Measurements from ENCODE around the gene RAP1GAP2. TPM values are rescaled to one million over a fixed set of nuclear protein-coding genes. Genes with fewer than 3 reads are reported as not detected.
"Not testable (repeated sequence)": the region's sequence is repeated elsewhere in the genome, so short reads cannot be mapped to it uniquely, and the experiment has no call there.

Gene RAP1GAP2
- total RNA-seq, 1 donor from 2014 or later: 0.34 TPM

DNA sequence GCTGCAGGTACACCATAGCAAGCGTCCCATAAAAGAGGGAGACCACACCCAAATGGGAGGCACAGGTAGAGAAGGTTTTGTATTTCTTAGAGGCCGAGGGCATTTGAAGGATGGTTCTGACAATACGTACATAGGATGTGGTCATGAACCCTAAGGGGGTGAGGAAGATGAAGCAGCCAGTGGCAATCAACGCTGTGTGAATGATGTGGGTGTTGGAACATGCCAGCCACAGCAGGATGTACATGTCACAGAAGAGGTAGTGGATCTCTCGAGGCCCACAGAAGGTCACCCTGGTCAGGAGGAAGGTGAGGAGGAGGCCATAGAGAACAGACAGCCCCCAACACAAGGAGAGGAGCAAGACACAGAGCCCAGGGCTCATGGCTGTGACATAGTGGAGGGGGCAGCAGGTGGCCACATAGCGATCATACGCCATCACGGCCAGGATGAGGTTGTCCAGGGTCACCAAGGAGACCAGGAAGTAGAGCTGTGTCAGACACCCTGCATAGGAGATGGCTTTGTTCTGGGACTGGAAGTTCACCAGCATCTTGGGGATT is 266.7 kb downstream of the RAP1GAP2 start:
- DNase-seq (ENCODE audit: low spot score); H3K4me1 Mint-ChIP-seq (ENCODE audit: low read depth); H3K27ac Mint-ChIP-seq; H3K36me3 Mint-ChIP-seq (ENCODE audit: low read depth); intact Hi-C loops (cut with micrococcal nuclease); H3K9me3 Mint-ChIP-seq; H3K4me3 Mint-ChIP-seq; H3K27me3 Mint-ChIP-seq (ENCODE audit: insufficient read depth): not testable (repeated sequence)

DNA sequence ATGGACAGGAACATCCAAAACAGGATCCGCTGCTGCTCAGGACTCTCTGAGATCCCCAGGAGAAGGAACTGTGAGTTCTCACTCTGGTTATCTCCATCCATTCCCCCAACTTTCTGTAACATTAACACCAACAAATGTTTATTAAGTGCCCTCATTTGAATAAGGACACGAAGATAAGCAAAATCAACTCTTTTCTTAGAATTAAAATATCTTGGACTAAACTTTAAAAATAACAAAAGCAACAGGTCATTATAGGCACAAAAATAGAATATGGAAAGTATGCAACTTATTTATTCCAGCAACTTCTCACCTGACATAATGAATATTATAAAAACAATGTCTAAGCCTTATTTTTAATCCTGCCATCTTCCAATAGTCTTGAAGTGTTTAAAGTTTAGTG is 267.3 kb downstream of the RAP1GAP2 start, which contains the start of gene OR1D5:
TSS of gene OR1D5 (minus strand) at position 101 of the 400 bp plus-strand sequence. CDS start at position 101, 0 bp downstream.
- DNase-seq (ENCODE audit: low spot score); H3K36me3 Mint-ChIP-seq (ENCODE audit: low read depth); H3K27ac Mint-ChIP-seq; H3K4me1 Mint-ChIP-seq (ENCODE audit: low read depth); intact Hi-C loops (cut with micrococcal nuclease); H3K27me3 Mint-ChIP-seq (ENCODE audit: insufficient read depth); H3K4me3 Mint-ChIP-seq; H3K9me3 Mint-ChIP-seq: not testable (repeated sequence)

DNA sequence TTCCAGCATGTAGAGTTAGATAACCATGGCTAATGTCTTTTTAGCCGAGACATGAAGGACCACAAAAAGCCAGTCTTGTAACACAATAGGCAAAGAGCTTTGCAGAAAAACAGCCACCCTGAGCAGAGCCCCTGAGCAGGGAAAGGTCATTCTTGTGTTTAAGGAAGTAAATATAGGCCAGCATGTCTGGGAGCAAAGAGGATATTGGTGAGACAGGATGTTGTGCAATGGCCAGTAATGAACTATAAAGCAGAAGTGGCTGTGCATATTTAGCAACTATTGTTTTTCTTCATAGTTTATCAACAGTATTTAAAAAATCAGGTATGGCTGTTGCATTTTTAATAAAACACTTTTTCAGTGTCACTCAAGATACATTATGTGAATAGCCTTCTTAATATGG is 269.0 kb downstream of the RAP1GAP2 start:
- H3K27me3 Mint-ChIP-seq (ENCODE audit: insufficient read depth); H3K9me3 Mint-ChIP-seq; H3K27ac Mint-ChIP-seq; DNase-seq (ENCODE audit: low spot score); intact Hi-C loops (cut with micrococcal nuclease); H3K36me3 Mint-ChIP-seq (ENCODE audit: low read depth); H3K4me1 Mint-ChIP-seq (ENCODE audit: low read depth); H3K4me3 Mint-ChIP-seq: not testable (repeated sequence)

DNA sequence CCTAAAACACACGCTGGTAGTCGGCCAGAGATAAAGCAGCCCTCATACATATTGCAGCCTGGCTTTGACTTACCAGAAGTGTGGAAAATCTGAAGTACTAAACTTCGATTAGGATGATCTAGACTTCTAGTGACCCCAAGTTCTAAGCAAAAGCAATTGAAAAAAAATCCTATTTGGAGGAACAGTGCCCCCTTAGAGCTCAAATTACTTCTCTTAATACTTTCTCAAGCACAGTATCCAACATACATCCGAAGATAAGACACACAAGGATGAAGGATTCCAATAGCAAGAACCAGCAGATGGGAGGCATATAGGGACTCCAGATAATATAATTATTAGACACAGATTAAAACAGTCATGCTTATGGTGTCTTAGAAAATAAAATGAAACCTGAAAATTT is 277.6 kb downstream of the RAP1GAP2 start:
- H3K4me1 Mint-ChIP-seq (ENCODE audit: low read depth); H3K36me3 Mint-ChIP-seq (ENCODE audit: low read depth); intact Hi-C loops (cut with micrococcal nuclease): not testable (repeated sequence)

More for the DNA sequence above, 277.6 kb downstream of the RAP1GAP2 start:
- not testable (repeated sequence) for DNase-seq (ENCODE audit: low spot score); H3K9me3 Mint-ChIP-seq; H3K4me3 Mint-ChIP-seq; H3K27ac Mint-ChIP-seq; H3K27me3 Mint-ChIP-seq (ENCODE audit: insufficient read depth)

Other genes with a start within 250 kb of the RAP1GAP2 start
- gene PAFAH1B1, start 202.8 kb upstream of the RAP1GAP2 start, total RNA-seq: 167 TPM in 2 replicates
- 173 and 179 TPM in 2 replicates for gene CLUH, start 84.7 kb upstream of the RAP1GAP2 start, total RNA-seq
- gene CCDC92B, start 46.8 kb upstream of the RAP1GAP2 start, total RNA-seq: 0.23 TPM in 1 of 2 replicates, not detected in the other

Measured in activated T-helper 1 cell treated with anti-CD3 and anti-CD28 coated beads, Interleukin-12 subunit alpha, Interleukin-12 subunit beta, Interleukin-2, Interleukin-4 antibody, amounts not matched to agents 30 ng/mL and 10 ng/mL and 1 ng/mL, durations not matched to agents 14 hours and 24 hours and 36 hours (primary cell).